GM18517 (cell line): Measurements from ENCODE around the gene PLK3.
"Not testable (repeated sequence)": the region's sequence is repeated elsewhere in the genome, so short reads cannot be mapped to it uniquely, and the experiment has no call there.

Experiments
- ATAC-seq: cut with Tn5 transposase; IDR thresholded peaks from one replicate; pipeline ENCODE4 v1.9.1; 2021; ENCODE audit warnings: mild to moderate bottlenecking, moderate library complexity; ENCODE audit not compliant: unreplicated experiment

Gene PLK3

DNA sequence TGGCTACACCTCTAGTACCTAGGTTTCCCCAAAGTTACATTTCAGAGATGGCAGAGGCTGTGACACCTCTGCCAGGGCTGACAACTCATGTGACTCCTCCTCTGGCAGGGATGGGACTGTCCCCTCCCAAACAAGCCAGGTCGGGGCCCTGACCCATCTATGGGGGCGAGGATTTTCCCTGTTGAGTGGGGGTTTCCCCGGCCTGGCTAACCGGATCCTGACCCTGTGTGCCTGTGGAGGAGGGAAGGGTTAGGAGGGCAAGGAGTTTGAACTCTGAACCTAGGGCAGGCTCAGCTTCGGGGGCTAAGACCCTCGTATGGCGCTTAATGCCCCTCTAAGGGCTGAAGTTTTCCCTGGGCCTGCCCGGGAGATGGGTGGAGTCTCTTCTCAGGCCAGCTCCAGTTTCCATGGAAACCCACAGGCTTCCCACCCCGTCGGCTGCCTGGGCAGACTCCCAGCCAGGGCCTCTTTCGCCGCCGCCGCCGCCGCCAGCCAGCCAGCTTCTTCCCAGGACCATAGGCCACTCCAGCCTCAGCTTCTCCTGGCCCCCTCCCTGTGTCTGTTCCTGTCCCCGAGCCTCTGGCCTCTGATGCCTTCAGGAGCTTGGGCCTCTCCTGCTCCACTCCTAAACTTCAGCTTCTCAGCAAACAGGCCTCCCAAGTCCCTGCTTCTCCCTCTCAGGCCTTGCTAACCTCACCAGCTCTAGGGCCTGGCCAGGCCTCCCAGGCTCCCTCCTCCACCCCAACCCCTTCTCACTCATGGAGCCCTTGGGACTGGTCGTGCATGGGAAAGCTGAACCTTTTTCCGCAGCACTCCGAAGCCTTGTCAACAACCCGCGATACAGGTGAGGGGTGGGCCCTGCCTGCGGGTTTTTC lies 8.1 kb downstream of the PLK3 start, which contains the start of gene BTBD19:
Gene BTBD19, plus strand, starts transcription at position 461 of the 875 bp plus-strand sequence. Its CDS starts 298 bp downstream, at position 759.
- ATAC-seq = peak; percentile 36

DNA sequence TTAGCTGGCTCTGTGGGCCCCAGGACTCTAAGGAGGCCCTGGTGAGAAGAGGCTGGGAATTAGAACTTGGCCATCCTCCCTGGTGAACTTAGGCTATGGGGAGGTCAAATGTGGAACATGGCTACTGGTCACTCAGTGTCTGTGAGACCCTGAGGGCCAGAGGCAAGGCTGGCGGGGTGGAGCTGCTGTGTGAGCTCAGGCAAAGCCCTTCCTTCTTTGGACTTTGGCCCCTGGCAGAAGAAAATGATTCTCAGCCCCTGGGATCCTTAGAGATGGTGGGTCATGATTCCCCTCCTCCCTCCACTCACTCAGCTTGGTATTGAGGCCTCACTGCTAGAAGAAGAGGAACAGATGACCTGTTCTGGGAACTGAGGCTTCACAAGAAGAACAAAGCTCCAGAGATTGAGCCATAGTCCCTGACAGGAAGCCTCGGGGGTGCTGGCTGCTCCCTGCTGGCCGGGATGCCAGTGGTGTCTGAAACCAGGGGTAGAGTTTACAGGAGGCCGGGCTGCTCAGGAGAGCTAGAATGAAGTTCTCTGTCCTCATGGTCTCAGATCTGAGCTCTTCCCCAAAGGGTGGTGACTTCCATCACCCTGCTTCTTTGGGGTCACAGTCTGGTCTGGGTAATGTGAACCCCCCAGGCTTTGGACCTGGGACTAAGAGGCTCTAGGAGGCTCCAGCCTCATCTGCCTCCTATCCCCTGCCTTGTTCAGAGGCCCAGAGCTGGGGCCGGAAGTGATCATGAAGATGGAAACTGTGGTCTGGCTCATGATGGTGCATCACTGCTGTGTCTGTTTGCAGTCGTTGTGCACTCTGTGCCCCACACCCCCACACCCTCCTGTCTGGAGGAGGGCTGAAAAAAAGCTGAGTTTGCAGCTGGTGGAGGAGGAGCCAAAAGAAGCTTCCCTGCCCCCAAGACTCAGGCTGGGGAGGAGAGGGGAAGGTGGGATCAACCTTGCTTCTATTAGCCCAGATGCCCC lies 9.1 kb downstream of the PLK3 start:
- ATAC-seq = peak; percentile 53

DNA sequence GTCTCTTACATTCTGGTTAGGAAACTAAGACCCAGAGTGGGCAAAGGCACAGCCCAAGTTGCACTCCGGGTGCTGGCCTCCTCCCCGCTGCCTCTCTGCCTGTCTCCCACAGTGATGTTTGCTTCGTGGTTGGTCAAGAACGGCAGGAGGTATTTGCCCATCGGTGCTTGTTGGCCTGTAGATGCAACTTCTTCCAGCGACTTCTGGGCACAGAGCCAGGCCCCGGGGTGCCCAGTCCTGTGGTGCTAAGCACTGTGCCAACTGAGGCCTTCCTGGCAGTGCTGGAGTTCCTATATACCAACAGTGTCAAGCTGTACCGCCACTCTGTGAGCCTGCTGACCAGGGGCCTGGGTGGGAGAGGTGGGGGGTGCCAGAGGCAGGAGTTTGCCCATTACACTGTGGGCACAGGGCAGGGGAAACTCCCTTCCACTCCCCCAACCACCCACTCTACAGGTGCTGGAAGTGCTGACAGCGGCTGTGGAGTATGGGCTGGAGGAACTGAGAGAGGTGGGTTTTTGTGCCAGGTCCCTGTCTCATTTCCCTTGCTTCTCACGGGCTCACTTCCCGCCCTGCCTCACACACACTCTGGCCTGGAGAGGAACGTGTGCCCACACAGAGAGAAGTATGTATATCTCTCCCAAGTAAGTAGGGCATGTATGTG lies 10.1 kb downstream of the PLK3 start:
- no peak for ATAC-seq

GRCh38 chr1:44810762-44811105 lies 10.6 kb downstream of the PLK3 start:
- not testable (repeated sequence) for ATAC-seq

DNA sequence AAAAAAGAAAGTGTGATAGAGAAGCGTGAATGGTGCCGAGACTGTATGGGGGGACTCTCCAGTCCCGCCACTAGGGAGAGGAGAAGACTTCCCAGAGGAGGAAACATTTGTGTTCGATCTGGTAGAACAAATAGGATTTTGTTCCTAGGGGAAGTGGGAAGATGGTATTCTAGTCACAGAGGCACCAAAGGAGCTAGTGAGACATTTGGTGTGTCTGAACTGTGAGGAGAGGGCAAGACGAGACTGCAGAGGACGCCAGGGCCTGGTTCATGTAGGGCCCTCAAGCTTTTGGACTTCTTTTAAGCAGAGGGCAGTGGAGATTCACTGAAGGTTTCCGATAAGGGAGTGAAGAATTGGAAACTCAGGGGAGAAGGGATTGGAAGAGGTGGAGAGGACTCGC lies 11.1 kb downstream of the PLK3 start:
- no peak for ATAC-seq

- no peak for ATAC-seq
Measured at GRCh38 chr1:44812822-44813543, 12.8 kb downstream of the PLK3 start.

DNA sequence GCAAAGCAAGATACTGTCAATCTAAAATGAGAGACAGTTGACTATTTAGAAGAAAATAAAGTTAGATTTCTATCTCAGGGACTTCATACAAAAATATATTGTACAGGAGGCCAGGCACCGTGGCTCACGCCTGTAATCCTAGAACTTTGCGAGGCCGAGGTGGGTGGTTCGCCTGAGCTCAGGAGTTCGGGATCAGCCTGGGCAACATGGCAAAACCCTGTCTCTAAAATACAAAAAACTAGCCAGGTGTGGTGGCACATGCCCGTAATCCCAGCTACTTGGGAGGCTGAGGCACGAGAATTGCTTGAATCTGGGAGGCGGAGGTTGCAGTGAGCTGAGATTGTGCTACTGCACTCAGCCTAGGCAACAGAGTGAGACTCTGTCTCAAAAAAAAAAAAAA lies 15.7 kb downstream of the PLK3 start:
- ATAC-seq = not testable (repeated sequence)

GRCh38 chr1:44817307-44817706 lies 17.1 kb downstream of the PLK3 start:
- no peak for ATAC-seq

- ATAC-seq = no peak
Measured at GRCh38 chr1:44817771-44818495, 17.8 kb downstream of the PLK3 start.

GRCh38 chr1:44819196-44819607 lies 19.0 kb downstream of the PLK3 start:
- no peak for ATAC-seq

- ATAC-seq = peak; percentile 79
Measured at GRCh38 chr1:44819608-44820327, 19.6 kb downstream of the PLK3 start.

DNA sequence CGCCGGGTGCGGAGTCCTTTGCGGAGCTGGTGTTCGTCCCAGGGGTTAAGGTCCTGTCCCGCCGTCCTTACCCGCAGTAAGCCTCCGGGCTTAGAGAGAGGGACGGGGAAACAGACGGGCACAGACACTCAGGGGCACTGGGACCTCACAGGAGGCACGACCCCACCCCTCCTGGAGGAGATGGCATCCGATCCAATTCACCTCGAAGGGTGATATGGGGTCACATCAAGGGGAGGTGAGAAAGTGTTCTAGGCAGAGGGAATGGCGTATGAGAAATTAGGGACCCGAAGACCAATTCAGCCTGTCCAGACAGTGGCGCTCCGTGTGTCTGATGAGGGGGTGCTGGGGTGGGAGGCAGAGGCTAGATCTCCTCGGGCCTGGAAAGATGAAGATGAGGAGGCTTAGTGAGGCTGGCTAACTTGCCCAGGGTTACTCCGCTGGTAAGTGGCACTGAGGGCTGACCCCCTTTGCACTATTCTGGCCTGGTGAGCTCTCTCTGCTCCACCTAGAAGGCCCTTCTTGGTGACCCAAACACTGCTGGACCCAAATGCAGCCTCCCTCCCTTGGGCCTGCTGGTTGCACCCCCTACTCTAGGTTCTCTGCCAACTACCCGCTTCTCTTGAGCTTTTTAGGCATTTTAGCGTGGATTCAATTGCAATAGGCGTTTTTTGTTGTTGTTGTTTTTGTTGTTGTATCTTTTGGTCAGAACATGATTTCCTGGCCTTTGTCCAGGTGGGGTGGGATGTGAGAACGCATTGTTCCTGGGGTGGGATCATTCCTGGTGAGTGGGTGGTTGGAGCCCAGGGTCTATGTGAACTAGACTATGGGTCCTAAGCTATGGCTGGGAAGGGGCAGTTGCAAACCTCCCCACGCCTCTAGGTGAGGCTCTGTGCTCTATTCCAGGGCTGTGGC lies 20.4 kb downstream of the PLK3 start:
- ATAC-seq = no peak

DNA sequence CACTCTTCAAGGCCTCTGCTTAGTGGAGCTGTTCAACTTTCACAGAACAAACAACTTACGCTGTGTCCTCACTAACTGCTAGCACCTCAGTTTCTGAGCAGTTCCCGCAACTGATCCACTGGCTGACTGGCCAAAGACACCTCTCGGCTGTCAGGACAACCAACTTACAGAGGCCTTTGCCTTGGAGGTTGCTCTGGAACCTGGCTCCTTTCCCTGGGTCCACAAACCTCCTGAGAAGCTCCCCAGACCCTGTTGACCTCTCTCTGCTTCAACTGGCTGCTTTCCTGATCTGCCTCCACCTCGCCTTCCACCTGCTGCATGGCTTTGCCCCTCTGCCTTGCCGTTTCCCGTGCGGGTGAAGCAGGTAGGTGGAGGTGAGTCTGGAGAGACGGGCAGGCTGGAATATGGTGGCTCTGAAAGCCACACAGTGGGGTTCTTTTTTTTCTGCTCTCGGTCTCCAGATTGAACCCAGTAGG lies 21.1 kb downstream of the PLK3 start:
- ATAC-seq = no peak

DNA sequence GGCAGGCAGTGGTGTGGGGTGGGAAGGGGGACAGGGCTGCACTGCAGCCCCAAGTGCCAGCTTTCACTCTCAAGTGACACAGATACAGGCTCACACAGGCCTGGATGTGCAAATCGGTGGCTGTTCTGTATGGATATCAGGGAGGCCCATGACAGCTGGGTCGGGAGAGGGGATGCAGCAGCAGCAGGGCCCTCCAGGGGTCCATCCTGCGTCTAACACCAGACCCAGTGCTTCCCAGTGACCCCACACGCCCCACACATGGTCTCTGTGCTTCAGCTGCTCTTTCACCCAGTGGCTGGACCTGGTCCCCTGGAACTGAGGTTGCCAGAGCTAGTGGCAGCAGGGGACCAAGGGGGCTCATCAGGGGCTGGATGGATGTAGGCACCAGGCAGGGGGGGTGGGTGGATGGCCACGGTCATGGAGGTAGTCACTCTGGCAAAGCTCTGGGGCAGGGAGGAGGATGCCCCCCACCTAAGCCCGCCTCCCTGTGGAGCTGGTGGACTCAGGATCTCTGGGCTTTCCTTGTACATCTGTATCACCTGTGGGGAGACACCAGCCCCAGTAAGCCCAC lies 22.0 kb downstream of the PLK3 start:
- no peak for ATAC-seq

DNA sequence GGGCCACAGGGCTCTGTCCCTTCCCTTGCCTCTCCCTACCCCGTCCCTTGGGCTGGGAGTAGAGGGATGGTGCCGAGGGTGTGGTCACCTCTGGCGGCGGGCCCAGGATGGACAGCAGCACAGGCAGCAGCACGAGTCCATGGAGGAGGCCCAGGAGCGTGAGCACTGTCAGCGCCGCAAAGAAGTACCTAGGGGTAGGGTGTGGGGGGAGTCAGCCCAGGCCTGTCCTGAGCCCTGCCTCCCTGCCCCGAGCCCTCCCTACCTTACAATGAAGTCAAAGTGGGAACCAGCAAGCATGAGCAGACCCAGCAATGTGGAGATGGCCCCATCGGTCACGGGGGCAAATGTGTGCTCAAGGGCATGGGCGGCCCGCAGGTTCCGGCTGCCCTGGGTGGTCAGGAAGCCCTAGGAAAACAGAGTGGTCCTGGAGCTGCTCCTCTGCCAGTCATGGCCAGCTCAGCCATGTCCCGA lies 22.8 kb downstream of the PLK3 start:
- no peak for ATAC-seq

DNA sequence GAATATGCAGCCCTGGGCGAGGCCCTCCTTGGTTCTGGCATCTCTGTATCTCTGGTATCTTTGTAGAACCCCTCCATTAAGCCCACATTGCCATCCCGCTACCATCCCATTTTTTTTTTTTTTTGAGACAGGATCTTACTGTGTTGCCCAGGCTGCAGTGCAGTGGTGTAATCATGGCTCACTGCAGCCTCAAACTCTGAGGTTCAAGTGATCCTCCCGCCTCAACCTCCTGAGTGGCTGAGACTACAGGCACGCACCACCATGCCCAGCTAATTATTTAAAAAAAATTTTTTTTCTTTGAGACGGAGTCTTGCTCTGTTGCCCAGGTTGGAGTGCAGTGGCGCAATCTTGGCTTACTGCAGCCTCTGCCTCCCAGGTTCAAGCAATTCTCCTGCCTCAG lies 24.2 kb downstream of the PLK3 start:
- not testable (repeated sequence) for ATAC-seq

GRCh38 chr1:44826375-44827196 lies 26.4 kb downstream of the PLK3 start:
- ATAC-seq = no peak
